Measurements from ENCODE around the gene KYAT1. TPM values are rescaled to one million over a fixed set of nuclear protein-coding genes. Genes with fewer than 3 reads are reported as not detected.

KYAT1 gene
- total and polyA plus RNA-seq, 2 of the 13 experiments (the other 11 are each of a cell fraction or from before 2014, with no cell fraction given) = 9.2 to 46.5 TPM

DNA sequence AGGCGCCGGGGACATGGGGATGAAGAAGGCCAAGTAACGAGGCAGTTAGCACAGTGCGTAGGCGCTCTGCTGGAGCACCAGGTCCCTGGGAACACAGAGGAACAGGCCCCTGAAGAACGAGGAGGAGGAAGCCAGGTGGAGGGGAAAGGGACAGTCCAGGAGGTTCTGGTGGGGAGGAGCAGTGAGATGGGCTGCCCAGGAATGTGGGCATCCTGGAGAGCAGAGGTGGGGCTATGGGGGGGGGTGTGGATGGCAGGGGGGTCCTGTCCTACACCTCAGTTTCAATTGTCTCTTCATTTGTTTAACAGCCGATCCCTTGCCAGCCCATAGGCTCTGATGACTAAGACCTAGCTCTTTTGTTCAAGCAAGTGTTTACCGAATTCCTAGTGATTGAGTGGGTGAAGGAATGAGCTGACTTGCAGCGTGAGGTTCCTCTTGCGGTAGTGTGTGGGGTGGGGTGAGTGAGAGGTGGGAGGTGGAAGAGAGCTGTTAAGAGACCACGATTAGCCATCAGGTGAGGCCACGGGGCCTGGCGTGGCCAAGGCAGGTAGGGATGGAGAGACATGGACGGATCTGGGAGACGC, 30.6 kb upstream of the KYAT1 start (continued):
- TF ChIP-seq NR2C2 (CRISPR knock-in tag; IDR thresholded peaks at IDR 0.05; ENCODE audit: borderline replicate concordance) (no peak), ZNF607 (CRISPR knock-in tag; IDR thresholded peaks at IDR 0.05; ENCODE audit: borderline replicate concordance) (no peak), FOXA1 (IDR thresholded peaks at IDR 0.05) (no peak), FOXA1 (CRISPR knock-in tag; IDR thresholded peaks at IDR 0.05) (0 out of 2 replicates have a peak, but pooled peaks have one; percentile 7), EP300 (IDR thresholded peaks at IDR 0.05; ENCODE audit: low read depth in 2 of 2, low read length in 2 of 2) (peak in 1 of 2 experiments; percentile 35; a peak in 1 of 4 replicates), EP300 (CRISPR knock-in tag; IDR thresholded peaks at IDR 0.05; ENCODE audit: borderline replicate concordance) (peak; percentile 40; the same call in 1 of the 2 replicates), ZFP37 (CRISPR knock-in tag; IDR thresholded peaks at IDR 0.05; ENCODE audit: borderline replicate concordance) (no peak)
- TF ChIP-seq, protein P1, sequence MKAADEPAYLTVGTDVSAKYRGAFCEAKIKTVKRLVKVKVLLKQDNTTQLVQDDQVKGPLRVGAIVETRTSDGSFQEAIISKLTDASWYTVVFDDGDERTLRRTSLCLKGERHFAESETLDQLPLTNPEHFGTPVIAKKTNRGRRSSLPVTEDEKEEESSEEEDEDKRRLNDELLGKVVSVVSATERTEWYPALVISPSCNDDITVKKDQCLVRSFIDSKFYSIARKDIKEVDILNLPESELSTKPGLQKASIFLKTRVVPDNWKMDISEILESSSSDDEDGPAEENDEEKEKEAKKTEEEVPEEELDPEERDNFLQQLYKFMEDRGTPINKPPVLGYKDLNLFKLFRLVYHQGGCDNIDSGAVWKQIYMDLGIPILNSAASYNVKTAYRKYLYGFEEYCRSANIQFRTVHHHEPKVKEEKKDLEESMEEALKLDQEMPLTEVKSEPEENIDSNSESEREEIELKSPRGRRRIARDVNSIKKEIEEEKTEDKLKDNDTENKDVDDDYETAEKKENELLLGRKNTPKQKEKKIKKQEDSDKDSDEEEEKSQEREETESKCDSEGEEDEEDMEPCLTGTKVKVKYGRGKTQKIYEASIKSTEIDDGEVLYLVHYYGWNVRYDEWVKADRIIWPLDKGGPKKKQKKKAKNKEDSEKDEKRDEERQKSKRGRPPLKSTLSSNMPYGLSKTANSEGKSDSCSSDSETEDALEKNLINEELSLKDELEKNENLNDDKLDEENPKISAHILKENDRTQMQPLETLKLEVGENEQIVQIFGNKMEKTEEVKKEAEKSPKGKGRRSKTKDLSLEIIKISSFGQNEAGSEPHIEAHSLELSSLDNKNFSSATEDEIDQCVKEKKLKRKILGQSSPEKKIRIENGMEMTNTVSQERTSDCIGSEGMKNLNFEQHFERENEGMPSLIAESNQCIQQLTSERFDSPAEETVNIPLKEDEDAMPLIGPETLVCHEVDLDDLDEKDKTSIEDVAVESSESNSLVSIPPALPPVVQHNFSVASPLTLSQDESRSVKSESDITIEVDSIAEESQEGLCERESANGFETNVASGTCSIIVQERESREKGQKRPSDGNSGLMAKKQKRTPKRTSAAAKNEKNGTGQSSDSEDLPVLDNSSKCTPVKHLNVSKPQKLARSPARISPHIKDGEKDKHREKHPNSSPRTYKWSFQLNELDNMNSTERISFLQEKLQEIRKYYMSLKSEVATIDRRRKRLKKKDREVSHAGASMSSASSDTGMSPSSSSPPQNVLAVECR (CRISPR knock-in tag; IDR thresholded peaks at IDR 0.05; ENCODE audit: borderline replicate concordance) = no peak
- TF ChIP-seq, protein P2, sequence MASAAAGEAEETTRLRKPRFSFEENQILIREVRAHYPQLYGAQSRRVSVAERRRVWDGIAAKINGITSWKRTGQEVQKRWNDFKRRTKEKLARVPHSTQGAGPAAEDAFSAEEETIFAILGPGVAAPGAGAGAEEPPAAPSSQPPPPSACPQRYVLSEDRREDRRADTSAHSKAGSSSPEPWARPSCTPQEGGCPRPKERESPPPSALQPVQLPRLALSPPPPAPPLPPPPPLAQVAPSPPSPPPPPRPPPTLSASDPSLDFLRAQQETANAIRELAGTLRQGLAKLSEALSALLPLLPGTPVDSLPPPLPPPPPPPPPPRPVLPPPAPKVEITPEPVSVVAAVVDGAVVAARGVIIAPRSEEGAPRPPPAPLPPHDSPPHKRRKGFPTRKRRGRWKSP (CRISPR knock-in tag; IDR thresholded peaks at IDR 0.05) = no peak
- TF ChIP-seq, protein P3, sequence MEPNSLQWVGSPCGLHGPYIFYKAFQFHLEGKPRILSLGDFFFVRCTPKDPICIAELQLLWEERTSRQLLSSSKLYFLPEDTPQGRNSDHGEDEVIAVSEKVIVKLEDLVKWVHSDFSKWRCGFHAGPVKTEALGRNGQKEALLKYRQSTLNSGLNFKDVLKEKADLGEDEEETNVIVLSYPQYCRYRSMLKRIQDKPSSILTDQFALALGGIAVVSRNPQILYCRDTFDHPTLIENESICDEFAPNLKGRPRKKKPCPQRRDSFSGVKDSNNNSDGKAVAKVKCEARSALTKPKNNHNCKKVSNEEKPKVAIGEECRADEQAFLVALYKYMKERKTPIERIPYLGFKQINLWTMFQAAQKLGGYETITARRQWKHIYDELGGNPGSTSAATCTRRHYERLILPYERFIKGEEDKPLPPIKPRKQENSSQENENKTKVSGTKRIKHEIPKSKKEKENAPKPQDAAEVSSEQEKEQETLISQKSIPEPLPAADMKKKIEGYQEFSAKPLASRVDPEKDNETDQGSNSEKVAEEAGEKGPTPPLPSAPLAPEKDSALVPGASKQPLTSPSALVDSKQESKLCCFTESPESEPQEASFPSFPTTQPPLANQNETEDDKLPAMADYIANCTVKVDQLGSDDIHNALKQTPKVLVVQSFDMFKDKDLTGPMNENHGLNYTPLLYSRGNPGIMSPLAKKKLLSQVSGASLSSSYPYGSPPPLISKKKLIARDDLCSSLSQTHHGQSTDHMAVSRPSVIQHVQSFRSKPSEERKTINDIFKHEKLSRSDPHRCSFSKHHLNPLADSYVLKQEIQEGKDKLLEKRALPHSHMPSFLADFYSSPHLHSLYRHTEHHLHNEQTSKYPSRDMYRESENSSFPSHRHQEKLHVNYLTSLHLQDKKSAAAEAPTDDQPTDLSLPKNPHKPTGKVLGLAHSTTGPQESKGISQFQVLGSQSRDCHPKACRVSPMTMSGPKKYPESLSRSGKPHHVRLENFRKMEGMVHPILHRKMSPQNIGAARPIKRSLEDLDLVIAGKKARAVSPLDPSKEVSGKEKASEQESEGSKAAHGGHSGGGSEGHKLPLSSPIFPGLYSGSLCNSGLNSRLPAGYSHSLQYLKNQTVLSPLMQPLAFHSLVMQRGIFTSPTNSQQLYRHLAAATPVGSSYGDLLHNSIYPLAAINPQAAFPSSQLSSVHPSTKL (CRISPR knock-in tag; IDR thresholded peaks at IDR 0.05) = peak; percentile 56
- TF ChIP-seq, protein P4, sequence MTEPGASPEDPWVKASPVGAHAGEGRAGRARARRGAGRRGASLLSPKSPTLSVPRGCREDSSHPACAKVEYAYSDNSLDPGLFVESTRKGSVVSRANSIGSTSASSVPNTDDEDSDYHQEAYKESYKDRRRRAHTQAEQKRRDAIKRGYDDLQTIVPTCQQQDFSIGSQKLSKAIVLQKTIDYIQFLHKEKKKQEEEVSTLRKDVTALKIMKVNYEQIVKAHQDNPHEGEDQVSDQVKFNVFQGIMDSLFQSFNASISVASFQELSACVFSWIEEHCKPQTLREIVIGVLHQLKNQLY (CRISPR knock-in tag; IDR thresholded peaks at IDR 0.05) = no peak
- TF ChIP-seq, protein P5, sequence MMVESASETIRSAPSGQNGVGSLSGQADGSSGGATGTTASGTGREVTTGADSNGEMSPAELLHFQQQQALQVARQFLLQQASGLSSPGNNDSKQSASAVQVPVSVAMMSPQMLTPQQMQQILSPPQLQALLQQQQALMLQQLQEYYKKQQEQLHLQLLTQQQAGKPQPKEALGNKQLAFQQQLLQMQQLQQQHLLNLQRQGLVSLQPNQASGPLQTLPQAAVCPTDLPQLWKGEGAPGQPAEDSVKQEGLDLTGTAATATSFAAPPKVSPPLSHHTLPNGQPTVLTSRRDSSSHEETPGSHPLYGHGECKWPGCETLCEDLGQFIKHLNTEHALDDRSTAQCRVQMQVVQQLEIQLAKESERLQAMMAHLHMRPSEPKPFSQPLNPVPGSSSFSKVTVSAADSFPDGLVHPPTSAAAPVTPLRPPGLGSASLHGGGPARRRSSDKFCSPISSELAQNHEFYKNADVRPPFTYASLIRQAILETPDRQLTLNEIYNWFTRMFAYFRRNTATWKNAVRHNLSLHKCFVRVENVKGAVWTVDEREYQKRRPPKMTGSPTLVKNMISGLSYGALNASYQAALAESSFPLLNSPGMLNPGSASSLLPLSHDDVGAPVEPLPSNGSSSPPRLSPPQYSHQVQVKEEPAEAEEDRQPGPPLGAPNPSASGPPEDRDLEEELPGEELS (CRISPR knock-in tag; IDR thresholded peaks at IDR 0.05) = peak; percentile 16; the same call in 1 of the 2 replicates
- TF ChIP-seq, protein P6, sequence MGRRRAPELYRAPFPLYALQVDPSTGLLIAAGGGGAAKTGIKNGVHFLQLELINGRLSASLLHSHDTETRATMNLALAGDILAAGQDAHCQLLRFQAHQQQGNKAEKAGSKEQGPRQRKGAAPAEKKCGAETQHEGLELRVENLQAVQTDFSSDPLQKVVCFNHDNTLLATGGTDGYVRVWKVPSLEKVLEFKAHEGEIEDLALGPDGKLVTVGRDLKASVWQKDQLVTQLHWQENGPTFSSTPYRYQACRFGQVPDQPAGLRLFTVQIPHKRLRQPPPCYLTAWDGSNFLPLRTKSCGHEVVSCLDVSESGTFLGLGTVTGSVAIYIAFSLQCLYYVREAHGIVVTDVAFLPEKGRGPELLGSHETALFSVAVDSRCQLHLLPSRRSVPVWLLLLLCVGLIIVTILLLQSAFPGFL (CRISPR knock-in tag; IDR thresholded peaks at IDR 0.05) = no peak
- TF ChIP-seq, protein P7, sequence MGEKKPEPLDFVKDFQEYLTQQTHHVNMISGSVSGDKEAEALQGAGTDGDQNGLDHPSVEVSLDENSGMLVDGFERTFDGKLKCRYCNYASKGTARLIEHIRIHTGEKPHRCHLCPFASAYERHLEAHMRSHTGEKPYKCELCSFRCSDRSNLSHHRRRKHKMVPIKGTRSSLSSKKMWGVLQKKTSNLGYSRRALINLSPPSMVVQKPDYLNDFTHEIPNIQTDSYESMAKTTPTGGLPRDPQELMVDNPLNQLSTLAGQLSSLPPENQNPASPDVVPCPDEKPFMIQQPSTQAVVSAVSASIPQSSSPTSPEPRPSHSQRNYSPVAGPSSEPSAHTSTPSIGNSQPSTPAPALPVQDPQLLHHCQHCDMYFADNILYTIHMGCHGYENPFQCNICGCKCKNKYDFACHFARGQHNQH (CRISPR knock-in tag; IDR thresholded peaks at IDR 0.05) = peak; percentile 23; the same call in 1 of the 2 replicates
